ENCODE measurements around the gene OAS3.

OAS3 gene

DNA sequence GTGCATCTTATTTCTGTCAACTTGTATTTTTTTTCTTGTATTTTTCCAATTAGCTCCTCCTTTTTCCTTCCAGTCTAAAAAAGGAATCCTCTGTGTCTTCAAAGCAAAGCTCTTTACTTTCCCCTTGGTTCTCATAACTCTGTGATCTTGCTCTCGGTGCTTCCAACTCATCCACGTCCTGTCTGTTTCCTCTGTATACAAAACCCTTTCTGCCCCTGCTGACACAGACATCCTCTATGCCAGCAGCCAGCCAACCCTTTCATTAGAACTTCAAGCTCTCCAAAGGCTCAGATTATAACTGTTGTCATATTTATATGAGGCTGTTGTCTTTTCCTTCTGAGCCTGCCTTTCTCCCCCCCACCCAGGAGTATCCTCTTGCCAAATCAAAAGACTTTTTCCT lies 72.4 kb downstream of the OAS3 start:
- Histone ChIP-seq H3K27me3 (ENCODE audit: low read depth, low read length) (peaks cover 3% of the 10 kb centered on the region; the same call in 1 of the 2 replicates), H3K36me3 (replicated peaks; ENCODE audit: low read depth, low read length) (peaks cover 15% of the 10 kb centered on the region), H3K9ac (ENCODE audit: low read length) (no peak overlapping the region), H3K9me3 (ENCODE audit: insufficient read depth, low read length) (peaks cover 4% of the 10 kb centered on the region; the same call in 1 of the 2 replicates), H3K4me1 (ENCODE audit: low read length) (no peaks in the 10 kb centered on the region), H3K4me2 (ENCODE audit: low read length) (no peak overlapping the region), H4K20me1 (ENCODE audit: insufficient read depth, low read length) (no peaks in the 10 kb centered on the region), H3K4me3 (ENCODE audit: low read length) (no peak overlapping the region), H3K27ac (ENCODE audit: low read length) (no peak overlapping the region), H3K79me2 (ENCODE audit: low read length) (no peaks in the 10 kb centered on the region), H2AFZ (ENCODE audit: low read depth, low read length) (no peak overlapping the region)
- no peak for TF ChIP-seq EZH2phosphoT487 (IDR thresholded peaks at IDR 0.05; ENCODE audit: low read depth)
- TF ChIP-seq, protein P1, sequence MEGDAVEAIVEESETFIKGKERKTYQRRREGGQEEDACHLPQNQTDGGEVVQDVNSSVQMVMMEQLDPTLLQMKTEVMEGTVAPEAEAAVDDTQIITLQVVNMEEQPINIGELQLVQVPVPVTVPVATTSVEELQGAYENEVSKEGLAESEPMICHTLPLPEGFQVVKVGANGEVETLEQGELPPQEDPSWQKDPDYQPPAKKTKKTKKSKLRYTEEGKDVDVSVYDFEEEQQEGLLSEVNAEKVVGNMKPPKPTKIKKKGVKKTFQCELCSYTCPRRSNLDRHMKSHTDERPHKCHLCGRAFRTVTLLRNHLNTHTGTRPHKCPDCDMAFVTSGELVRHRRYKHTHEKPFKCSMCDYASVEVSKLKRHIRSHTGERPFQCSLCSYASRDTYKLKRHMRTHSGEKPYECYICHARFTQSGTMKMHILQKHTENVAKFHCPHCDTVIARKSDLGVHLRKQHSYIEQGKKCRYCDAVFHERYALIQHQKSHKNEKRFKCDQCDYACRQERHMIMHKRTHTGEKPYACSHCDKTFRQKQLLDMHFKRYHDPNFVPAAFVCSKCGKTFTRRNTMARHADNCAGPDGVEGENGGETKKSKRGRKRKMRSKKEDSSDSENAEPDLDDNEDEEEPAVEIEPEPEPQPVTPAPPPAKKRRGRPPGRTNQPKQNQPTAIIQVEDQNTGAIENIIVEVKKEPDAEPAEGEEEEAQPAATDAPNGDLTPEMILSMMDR (IDR thresholded peaks at IDR 0.05; ENCODE audit: low read depth, low read length), result no peak

DNA sequence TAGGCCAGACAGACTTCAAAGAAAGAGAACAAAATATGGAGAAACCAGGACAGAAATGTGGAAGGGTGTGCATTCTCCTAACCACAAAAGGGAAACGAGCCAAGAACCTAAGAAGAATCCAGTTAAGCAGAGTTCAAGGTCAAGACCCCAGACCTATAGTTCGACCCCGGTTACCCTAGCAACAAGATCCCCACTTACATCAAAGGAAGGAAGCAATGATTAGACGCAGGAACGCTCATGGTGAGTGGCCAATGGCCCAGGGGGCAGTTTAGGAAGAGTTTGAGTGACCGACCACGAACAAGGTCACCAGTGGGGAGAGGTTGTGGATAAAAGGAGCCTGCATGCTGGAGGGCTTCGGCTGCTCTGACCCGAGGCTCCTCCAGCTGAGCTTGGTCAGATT lies 76.3 kb downstream of the OAS3 start:
- Histone ChIP-seq H3K4me2 (ENCODE audit: low read length) (no peak overlapping the region), H3K36me3 (replicated peaks; ENCODE audit: low read depth, low read length) (peaks cover 15% of the 10 kb centered on the region), H3K27me3 (ENCODE audit: low read depth, low read length) (peaks cover 3% of the 10 kb centered on the region; the same call in 1 of the 2 replicates), H3K4me1 (ENCODE audit: low read length) (no peaks in the 10 kb centered on the region), H3K9me3 (ENCODE audit: insufficient read depth, low read length) (peaks cover 4% of the 10 kb centered on the region; the same call in 1 of the 2 replicates), H3K9ac (ENCODE audit: low read length) (no peak overlapping the region), H3K27ac (ENCODE audit: low read length) (no peak overlapping the region), H4K20me1 (ENCODE audit: insufficient read depth, low read length) (no peaks in the 10 kb centered on the region), H3K4me3 (ENCODE audit: low read length) (no peak overlapping the region), H2AFZ (ENCODE audit: low read depth, low read length) (no peak overlapping the region), H3K79me2 (ENCODE audit: low read length) (no peaks in the 10 kb centered on the region)
- TF ChIP-seq, protein P1 (IDR thresholded peaks at IDR 0.05; ENCODE audit: low read depth, low read length), result no peak
- TF ChIP-seq EZH2phosphoT487 (IDR thresholded peaks at IDR 0.05; ENCODE audit: low read depth), result no peak

DNA sequence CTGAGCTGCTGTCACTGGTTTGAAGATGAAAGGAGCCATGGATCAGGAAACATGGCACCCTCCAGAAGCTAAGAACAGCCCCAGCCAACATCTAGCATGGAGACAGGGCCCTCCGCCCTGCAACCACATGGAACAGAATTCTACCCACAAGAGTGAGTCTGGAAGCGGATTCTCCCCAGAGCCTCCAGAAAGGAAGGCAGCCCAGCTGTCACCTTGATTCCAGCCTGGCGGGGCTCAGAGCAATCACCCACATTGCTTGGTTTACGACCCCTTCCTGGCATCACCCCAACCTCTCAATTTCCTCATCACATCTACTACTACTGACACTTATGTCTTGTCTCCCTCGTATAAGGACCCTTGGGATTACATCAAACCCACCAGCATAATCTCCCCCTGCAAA lies 78.5 kb downstream of the OAS3 start:
- no peak overlapping the region for H3K27ac ChIP-seq (ENCODE audit: low read length)
- TF ChIP-seq EZH2phosphoT487 (IDR thresholded peaks at IDR 0.05; ENCODE audit: low read depth), result no peak
- TF ChIP-seq, protein P1 (IDR thresholded peaks at IDR 0.05; ENCODE audit: low read depth, low read length), result no peak

DNA sequence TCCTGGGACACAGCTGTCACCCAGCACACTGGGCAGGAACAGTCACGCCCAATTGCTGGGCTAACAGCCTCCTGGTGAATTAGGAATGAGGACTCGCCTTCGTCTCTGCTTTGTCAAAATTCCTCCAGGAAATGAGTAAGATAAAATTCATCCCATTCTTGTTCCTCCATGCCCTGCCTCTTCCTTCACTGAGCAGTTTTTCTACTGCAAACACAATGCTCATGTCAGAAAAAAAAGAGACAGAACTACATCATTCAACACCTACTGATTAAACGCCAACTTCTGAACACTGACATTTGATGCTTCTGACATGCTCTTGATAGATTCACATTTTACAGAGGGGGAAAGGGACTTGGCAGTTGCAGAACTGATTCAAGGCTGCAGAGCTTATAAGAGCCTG lies 80.8 kb downstream of the OAS3 start:
- Histone ChIP-seq H3K4me3 (ENCODE audit: low read length) (no peak overlapping the region), H3K4me2 (ENCODE audit: low read length) (no peak overlapping the region), H3K27me3 (ENCODE audit: low read depth, low read length) (peaks cover 6% of the 10 kb centered on the region; the same call in 1 of the 2 replicates), H2AFZ (ENCODE audit: low read depth, low read length) (no peak overlapping the region), H3K9ac (ENCODE audit: low read length) (no peak overlapping the region), H3K4me1 (ENCODE audit: low read length) (no peaks in the 10 kb centered on the region), H3K36me3 (replicated peaks; ENCODE audit: low read depth, low read length) (no peaks in the 10 kb centered on the region), H3K27ac (ENCODE audit: low read length) (no peak overlapping the region), H3K79me2 (ENCODE audit: low read length) (no peaks in the 10 kb centered on the region), H4K20me1 (ENCODE audit: insufficient read depth, low read length) (no peaks in the 10 kb centered on the region), H3K9me3 (ENCODE audit: insufficient read depth, low read length) (no peaks in the 10 kb centered on the region)
- no peak for TF ChIP-seq EZH2phosphoT487 (IDR thresholded peaks at IDR 0.05; ENCODE audit: low read depth)
- TF ChIP-seq, protein P1 (IDR thresholded peaks at IDR 0.05; ENCODE audit: low read depth, low read length), result no peak

More for the DNA sequence above, 78.5 kb downstream of the OAS3 start:
- H3K9ac ChIP-seq (ENCODE audit: low read length), result no peak overlapping the region
- no peak overlapping the region for H3K4me3 ChIP-seq (ENCODE audit: low read length)
- H3K79me2 ChIP-seq (ENCODE audit: low read length), result no peaks in the 10 kb centered on the region
- H3K27me3 ChIP-seq (ENCODE audit: low read depth, low read length), result peaks cover 6% of the 10 kb centered on the region; the same call in 1 of the 2 replicates
- no peaks in the 10 kb centered on the region for H3K9me3 ChIP-seq (ENCODE audit: insufficient read depth, low read length)
- no peak overlapping the region for H3K4me2 ChIP-seq (ENCODE audit: low read length)
- H4K20me1 ChIP-seq (ENCODE audit: insufficient read depth, low read length), result no peaks in the 10 kb centered on the region
- no peaks in the 10 kb centered on the region for H3K4me1 ChIP-seq (ENCODE audit: low read length)
- H2AFZ ChIP-seq (ENCODE audit: low read depth, low read length), result no peak overlapping the region
- no peaks in the 10 kb centered on the region for H3K36me3 ChIP-seq (replicated peaks; ENCODE audit: low read depth, low read length)

All from OCI-LY3 (cell line).